HL-60/S4 treated with phorbol 12-myristate 13-acetate at 8.2 ng/mL for 4 days and 3 days (cell line): ENCODE data around the gene LYRM9.

Experiments
- in situ Hi-C: fragments of 300-500 bp; cut with MboI; formaldehyde crosslinking; loops from 2 replicates; pipeline ENCODE4 v1.15.0; 2022; ENCODE audit warnings: low sequenced_read_pairs

The LYRM9 gene

DNA sequence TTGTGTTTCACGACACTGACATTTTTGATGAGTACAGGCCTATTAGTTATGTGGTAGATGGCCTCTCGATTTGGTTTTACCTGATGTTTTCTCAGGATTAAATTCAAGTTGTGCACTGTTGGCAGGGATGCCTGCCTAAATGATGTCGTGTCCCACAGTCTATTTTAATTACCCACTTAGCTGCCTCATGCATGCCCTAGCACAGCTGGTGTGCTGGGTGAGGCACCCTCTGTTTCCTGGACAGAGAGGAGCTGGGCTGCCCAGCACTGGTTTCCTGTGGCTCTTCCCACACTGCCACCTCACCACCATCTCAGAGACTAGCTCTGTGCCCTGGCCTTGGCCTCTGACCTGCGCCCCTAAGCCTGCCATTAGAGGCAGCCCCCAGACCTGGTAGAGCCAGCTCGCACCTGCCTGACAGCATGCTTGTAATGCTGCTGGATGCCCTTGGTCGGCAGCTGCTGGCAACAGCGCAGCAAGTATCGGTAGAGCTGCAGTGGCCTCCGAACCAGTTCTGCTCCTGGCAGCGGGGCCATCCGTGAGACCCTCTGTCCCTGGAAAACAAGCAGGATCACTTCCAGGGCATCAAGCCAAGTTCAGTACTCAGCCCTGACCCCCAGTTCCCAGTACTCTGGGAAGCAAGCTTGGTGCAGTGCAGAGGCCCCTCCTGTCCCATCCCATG is 10.9 kb downstream of the LYRM9 start:
- in situ Hi-C loops = loop anchor here (25.0 kb wide), 1 partner anchor 220 kb away; no protein-coding TSS in a partner anchor

DNA sequence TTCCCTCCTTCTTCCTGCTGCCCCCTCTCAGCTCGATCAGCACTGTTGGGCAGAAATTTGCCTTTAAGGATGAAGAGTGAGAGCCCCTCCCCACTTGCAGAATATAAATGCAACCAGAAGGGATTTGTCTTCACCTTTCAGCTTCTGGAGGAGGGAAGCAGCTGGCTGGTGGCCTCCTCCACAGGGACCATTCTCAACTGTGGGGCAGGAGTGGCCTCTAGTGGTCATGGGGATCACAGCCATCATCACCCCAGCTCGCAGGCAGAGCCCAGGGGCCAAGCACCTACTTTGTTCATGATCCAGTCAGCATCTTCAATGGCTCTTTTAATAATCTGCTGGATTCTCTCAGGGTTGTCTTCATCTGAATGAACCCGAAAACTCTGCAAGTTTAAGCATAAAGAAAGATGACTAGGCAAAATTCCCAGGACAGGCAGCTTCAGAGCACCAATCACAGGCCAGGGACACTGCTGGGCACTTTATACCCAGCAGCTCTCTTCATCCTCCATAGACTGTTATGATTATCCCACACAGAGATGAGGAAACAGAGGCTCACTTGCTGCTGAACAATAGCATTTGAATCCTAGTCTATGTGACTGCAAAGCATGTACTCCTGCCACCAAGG is 13.1 kb downstream of the LYRM9 start:
- in situ Hi-C loops = loop anchor here (25.0 kb wide), 1 partner anchor 218 kb away; no protein-coding TSS in a partner anchor

DNA sequence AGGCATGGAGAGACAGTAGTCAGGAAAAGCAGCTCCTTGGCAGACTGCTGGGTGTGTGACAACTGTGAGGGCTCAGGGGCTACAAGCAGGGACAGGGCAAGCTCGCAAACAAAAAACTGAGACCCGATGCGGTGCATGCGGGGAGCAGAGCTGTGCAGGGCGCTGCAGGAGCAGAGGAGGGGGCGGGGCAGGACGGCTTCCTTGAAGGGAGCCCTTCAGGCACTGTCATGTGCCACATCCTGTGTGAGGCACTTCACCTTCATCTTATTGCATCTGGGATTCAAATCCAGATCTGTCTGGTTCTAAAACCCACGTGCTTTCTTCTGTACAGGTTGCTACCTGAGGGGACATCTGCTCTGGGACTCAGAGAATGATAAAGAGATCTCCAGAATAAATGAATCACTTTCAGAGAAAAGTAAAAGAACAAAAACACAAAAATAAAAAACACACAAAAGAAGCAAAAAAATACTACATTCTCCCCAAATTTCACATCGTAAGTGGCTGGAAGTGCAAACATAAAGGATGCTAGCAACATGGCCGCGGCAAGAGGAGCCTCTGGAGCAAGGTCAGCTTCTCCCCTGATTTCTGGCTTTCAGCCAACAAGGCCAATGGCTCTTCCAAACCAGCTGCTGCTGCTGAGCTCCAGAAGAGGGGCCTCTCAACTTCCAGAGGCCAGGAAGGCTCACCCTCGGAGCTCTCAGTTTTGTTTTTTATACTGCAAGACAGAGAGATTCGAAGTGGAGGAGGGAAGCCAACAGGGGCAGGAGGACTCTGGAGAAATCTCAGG is 14.2 kb downstream of the LYRM9 start:
- in situ Hi-C loops = loop anchor here (25.0 kb wide), 1 partner anchor 217 kb away; no protein-coding TSS in a partner anchor

DNA sequence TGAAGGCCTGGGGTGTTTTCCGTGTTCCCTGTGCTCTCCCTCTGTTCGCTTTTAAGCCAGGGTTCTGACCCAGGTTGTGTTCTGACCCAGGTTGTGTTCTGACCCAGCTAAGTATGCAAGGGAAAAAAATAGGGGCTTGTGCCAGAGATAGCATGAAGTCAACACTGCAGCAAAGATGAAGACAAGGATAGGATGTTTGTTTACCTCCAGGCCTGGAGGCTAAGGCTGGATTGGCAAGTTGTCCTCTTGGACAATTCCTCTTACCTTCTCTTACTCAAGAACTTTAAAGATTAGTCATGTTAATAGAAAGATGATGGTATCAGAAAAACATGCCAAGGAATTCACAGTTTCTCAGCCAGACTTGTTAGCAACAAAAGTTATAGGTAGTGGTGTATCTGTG is 19.4 kb downstream of the LYRM9 start:
- in situ Hi-C loops = no loop called here

DNA sequence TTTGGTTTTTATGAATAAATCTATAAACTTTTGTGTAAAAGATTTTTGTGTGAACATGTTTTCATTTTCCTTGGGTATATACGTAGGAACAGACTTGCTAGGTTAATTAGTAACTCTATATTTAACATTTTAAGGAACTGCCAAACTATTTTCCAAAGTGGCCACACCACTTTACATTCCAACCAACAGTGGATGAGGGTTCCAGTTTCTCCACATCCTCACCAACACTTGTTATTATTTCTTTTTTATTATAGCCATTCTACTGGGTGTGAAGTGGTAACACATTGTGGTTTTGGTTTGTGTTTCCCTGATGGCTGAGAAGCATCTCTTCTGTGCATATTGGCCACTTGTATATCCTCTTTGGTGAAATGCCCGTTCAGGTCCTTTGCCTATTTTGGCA is 20.0 kb downstream of the LYRM9 start:
- in situ Hi-C loops = no loop called here

DNA sequence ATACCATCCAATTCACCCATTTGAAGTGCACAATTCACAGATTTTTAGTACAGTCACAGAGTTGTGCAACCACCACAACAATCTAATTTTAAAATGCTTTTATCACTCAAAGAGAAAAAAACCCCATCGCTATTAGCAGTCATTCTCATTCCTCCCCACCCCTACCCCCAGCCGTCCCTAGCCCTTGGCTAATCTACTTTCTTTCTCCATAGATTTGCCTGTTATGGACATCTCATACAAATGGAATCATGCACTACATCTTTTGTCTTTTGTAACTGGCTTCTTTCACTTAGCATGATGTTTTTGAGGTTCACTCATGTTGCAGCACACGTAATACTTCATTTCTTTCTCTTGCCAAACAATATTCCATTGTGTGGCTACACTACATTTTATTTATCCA is 20.4 kb downstream of the LYRM9 start:
- in situ Hi-C loops = no loop called here

DNA sequence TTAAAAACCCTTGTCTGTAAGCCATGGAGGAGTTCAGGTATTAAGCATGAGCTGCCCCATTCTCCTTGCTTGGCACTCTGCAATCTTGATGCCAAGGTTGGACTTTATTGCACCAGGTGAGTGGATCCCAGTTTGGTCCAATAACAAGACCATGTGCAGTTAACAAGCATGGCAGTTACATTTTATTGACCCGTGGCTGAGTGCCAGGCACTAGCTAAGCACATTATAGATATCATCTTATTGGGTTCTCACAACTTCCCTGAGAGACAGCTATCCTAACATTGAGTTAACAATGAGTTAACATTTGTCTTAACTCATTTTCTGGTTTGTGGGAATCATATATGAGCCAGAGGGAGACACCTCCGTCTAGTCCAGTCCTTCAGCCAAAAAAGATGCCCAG is 21.8 kb downstream of the LYRM9 start:
- in situ Hi-C loops = no loop called here

DNA sequence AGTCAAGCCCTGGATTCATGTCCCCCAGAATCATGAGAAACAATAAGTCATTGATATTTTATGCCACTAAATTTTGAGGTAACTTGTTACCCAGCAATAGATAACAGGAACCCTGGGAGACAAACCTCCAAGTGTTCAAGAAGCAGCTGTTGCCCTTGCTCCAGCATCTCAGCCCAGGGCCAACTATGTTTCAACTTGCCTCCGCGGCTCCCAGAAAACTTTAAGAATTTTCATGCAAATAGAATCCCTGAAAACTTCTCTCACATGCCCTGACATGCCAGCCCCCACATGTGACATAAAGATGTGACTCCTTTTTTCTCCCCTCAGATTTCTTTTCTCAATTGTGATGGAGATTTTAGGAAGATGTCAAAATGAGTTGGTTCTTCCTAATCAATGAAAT is 22.8 kb downstream of the LYRM9 start:
- in situ Hi-C loops = no loop called here

DNA sequence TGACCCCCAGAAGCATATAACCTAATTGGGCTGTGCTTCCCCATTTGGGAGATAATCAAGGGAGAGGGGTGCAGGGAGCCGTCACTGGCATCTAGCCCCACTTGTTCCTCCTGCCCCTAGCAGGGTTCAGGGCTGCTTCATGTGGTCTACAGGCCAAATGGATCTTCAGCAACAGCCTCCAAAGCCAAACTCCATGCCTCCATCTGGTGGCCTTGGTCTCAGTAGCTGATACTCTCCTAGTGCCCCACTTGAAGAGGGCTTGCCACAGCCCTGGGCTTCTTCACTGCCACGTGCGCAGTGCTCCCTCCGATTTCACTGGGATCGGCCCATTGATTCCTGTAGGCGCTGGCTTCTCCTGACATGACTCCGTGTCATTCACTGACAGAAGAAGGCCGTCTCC is 24.6 kb downstream of the LYRM9 start:
- in situ Hi-C loops = no loop called here

DNA sequence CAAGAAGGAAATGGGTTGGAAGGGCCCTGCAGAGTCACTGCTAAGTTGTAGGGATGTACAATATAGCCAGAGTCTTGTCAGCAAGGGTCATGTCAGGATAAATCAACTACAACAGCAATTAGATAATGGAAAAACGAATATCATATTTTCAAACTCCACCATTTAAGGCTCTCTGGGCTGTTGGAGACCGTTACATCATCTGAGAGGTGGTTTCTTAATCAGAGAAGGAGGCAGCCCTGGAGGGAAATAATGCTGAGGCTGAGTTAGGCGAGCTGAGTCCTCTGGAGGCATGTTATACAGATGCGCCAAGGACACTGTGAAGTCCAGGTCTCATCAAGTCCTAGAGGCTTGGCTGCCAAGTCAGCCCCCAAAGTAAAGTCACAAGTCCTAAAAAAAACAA is 30.3 kb downstream of the LYRM9 start:
- in situ Hi-C loops = no loop called here

DNA sequence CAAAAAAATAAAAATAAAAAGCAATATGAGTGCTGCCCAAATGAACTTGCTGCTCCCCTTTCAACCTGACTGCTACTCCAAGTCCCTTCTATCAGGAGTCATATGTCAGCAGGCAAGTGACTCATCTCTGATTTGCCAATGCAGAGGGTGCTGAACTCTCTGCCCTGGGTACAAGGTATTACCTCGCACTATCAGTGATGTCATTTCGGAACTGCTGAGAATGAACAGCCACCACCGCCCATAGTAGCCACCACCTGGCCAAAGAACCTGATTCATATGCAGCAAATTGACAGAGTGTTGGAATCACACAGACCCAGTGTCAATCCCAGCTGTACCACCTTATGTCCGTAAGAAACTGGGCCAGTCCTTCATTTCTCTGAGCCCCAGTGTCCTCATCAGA is 31.2 kb downstream of the LYRM9 start:
- in situ Hi-C loops = no loop called here

DNA sequence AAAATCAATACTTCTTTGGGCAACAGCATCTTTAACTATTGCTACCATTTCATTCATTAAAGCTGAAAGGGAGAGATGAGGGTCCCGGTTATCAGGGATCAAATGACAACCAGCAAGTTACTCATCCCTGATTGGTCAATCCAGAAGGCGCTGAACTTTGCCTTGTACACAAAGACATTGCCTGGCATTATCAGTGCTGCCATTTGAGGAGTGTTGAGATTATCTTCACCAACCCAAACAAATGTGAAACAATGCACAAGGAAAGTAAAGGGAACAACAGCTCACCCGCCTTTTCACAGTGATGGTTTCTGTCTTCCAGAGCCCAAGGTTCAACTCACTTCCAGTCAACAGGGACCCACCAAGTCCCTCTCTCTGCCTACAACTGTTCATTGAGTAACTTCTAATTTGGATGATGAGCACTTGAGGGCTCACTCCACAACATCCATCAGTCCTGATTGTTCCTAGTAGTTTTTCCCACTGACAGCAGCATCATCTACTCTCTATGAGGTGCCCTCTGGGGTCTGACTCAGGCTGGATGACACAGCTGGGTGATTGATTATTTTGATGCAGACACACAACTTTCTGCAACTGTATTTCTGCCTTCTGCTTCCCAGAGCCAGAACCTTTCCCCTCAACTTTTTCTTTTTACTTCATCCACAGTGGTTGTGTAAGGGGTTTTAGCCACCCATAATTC is 32.0 kb downstream of the LYRM9 start:
- in situ Hi-C loops = no loop called here

DNA sequence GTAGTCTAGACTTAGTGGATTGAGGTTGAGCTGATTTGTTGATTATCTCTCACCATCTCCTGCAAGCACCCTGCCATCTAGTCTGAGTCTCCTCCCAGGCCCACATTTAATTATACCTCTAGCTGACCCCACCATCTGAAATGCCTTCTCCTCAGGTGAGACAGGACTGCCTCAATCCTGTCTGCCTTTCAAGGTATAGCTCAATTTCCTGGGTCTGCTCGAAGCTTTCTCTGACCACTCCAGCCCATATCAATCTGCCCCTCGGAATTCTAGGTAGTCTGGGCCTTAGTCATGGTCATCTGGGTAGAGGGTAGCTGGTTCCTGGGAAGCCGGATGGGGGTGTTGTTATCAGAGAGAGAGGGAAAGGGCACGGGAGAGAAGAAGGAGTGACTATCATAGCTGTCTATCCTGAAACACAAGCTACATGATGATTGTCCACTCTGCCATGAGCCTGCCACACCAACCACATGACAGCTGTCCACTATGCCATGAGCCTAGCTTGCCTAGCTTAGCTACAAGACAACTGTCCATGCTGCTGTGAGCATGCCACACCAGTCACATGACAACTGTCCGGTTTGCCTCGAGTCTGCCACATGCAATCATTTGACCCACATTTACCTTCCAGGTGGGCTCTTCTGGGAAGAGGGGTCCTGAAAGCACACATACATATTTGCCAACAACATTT is 34.4 kb downstream of the LYRM9 start:
- in situ Hi-C loops = no loop called here

DNA sequence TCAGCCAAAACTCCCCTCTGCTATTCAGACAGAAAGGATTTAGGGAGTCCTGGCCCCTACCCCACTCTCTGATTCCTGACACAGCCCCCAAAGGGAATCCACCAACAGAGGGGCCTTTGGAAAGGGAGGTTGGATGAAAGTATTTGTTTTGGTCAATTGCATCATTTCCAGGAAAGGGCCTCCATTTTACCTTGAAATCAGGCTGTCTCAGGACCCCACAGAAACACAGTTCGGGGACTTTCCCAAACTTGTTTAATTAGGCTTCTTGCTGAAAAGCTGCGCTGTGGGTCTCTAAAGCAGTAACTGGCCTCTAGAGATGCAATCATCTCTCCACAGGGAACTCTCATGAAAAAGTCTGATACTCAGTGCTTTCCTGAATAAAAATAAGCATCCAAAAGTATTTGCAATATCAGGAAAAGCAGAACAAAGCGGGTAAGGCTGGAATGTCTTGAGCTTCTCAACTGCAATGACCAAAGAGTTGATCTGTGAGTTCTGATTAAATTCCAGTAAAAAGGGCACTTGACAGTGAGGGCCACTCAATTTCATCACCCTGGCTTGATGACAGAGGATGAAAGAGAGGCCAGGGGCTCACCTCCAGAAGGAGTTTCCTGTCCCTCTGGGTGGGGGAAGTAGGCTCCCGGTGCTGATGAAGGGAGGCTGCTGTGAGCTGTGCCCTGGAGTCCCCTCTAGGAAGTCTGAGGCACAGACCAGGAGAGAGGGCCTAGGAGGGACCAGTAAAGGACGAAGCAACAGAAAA is 36.3 kb downstream of the LYRM9 start:
- in situ Hi-C loops = no loop called here

DNA sequence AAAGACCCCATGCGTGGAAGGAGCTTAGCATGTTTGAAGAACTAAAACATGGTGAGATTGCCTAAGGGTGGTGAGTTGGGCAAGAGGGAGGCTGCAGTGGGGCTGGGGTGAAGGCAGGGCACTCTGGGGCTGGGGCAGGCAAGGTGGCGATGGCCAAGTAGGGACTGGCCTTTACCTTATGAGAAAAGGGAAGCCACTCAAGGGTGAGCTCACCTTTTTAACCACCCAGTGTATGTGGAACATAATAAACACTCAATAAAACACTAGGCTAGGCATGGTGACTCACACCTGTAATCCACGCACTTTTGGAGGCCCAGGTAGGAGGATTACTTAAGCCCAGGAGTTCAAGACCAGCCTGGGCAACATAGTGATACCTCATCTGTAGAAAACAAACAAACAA is 37.7 kb downstream of the LYRM9 start:
- in situ Hi-C loops = no loop called here

DNA sequence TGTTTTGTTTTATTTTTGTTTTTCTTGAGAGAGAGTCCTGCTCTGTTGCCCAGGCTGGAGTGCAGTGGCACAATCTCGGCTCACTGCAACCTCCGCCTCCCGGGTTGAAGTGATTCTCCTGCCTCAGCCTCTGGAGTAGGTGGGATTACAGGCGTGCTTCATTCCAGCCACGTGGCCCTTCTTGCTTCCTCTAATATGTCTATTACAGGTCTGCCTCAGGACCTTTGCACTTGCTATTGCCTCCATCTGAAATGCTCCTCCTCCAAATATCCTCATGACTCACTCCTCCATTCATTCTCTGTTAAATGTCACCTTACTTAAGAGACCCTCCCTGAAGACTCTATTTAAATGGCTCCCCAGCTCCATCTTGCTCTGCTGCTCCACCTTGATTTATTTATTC is 39.0 kb downstream of the LYRM9 start:
- in situ Hi-C loops = no loop called here

DNA sequence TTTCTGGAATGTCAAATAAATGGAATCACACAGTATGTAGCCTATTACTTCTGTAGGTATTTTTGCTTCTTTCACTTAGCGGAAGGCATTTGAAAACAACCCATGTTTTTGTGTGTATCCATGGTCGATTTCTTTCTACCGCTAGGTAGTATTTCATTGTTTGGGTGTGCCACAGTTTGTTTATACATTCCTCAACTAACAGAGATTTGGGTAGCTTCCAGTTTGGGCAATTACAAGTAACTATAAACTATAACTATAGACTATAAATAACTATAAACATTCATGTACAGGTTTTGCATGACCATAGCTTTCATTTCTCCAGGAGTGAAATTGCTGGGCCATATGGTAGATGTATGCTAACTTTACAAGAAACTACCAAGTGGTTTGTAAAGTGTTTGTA is 40.1 kb downstream of the LYRM9 start:
- in situ Hi-C loops = no loop called here

DNA sequence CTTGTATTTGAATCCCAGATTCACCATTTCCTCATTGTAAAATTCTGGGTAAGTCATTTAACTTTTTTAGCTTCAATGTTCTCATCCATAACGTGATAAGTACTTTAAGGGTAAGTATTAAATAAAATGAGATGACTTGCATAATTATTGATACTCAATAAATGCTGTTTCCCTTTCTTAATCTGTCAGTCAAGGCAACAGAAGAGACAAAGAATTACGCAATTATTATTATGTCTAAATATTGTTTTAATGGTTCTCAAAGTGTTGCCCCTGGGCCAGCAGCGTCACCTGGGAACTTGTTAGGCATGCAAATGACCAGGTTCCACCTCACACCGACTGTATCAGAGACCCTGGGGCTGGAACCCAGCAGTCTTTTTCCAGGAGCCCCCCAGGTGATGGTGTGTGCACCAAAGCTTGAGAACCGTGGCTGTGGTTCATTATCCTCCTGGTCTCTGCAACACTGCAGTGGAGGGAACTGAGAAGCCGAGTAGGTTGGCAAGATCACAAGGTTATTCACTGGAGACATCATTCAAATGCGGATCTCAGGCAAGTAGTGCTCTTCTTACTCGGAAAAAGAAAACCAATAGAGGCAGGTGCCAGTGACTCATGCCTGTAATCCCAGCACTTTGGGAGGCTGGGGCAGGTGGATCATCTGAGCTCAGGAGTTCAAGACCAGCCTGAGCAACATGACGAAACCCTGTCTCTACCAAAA is 43.5 kb downstream of the LYRM9 start:
- in situ Hi-C loops = no loop called here

DNA sequence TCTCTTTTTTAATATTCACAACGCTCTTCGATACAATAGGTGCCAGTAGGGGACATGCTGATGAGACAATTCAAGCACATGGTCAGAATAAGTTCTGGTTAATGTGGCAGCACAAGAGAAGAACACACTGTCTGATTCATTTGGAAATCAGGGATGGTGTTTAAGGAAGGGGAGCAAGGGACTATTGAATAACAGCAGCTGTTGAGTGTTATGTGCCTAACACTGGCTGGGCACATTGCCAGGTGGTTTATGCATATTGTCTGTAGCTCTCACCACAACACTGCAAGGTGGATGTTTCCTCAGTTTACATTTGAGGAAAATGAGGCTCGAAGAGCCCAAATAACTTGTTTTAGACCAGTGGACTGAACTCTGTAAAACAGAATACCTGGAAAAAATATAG is 44.2 kb downstream of the LYRM9 start:
- in situ Hi-C loops = no loop called here
